ENCODE measurements around the gene RBM25.

DNA sequence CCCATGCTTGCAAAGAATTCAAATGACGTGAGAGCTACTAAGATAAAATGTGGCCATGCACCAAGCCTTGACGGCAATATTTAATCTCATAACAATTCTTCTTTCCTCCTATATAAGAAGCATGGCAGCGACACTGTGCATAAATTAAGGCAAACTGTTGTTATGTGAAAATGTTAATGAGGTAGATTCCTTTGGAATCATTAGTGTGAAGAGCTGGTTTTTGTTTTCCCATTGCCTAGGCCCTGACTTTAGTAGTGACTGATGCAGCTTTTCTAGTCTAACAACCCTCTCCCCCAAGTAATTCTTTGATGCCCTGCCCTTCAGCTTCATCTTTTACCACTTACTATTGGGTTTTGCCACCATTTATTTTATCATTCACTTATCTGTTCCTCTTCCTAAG lies 67.4 kb downstream of the RBM25 start:
- no peak for TF ChIP-seq RARB (CRISPR knock-in tag; IDR thresholded peaks at IDR 0.05)
- TF ChIP-seq ARNTL (CRISPR knock-in tag; IDR thresholded peaks at IDR 0.05; ENCODE audit: borderline replicate concordance, low read depth), result no peak
- TF ChIP-seq, protein P1, sequence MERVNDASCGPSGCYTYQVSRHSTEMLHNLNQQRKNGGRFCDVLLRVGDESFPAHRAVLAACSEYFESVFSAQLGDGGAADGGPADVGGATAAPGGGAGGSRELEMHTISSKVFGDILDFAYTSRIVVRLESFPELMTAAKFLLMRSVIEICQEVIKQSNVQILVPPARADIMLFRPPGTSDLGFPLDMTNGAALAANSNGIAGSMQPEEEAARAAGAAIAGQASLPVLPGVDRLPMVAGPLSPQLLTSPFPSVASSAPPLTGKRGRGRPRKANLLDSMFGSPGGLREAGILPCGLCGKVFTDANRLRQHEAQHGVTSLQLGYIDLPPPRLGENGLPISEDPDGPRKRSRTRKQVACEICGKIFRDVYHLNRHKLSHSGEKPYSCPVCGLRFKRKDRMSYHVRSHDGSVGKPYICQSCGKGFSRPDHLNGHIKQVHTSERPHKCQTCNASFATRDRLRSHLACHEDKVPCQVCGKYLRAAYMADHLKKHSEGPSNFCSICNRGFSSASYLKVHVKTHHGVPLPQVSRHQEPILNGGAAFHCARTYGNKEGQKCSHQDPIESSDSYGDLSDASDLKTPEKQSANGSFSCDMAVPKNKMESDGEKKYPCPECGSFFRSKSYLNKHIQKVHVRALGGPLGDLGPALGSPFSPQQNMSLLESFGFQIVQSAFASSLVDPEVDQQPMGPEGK (CRISPR knock-in tag; IDR thresholded peaks at IDR 0.05; ENCODE audit: borderline replicate concordance), result no peak
- TF ChIP-seq, protein P2, sequence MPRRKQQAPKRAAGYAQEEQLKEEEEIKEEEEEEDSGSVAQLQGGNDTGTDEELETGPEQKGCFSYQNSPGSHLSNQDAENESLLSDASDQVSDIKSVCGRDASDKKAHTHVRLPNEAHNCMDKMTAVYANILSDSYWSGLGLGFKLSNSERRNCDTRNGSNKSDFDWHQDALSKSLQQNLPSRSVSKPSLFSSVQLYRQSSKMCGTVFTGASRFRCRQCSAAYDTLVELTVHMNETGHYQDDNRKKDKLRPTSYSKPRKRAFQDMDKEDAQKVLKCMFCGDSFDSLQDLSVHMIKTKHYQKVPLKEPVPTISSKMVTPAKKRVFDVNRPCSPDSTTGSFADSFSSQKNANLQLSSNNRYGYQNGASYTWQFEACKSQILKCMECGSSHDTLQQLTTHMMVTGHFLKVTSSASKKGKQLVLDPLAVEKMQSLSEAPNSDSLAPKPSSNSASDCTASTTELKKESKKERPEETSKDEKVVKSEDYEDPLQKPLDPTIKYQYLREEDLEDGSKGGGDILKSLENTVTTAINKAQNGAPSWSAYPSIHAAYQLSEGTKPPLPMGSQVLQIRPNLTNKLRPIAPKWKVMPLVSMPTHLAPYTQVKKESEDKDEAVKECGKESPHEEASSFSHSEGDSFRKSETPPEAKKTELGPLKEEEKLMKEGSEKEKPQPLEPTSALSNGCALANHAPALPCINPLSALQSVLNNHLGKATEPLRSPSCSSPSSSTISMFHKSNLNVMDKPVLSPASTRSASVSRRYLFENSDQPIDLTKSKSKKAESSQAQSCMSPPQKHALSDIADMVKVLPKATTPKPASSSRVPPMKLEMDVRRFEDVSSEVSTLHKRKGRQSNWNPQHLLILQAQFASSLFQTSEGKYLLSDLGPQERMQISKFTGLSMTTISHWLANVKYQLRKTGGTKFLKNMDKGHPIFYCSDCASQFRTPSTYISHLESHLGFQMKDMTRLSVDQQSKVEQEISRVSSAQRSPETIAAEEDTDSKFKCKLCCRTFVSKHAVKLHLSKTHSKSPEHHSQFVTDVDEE (CRISPR knock-in tag; IDR thresholded peaks at IDR 0.05), result no peak
- TF ChIP-seq, protein P3, sequence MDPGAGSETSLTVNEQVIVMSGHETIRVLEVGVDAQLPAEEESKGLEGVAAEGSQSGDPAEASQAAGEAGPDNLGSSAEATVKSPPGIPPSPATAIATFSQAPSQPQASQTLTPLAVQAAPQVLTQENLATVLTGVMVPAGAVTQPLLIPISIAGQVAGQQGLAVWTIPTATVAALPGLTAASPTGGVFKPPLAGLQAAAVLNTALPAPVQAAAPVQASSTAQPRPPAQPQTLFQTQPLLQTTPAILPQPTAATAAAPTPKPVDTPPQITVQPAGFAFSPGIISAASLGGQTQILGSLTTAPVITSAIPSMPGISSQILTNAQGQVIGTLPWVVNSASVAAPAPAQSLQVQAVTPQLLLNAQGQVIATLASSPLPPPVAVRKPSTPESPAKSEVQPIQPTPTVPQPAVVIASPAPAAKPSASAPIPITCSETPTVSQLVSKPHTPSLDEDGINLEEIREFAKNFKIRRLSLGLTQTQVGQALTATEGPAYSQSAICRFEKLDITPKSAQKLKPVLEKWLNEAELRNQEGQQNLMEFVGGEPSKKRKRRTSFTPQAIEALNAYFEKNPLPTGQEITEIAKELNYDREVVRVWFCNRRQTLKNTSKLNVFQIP (CRISPR knock-in tag; IDR thresholded peaks at IDR 0.05; ENCODE audit: borderline replicate concordance, low read depth), result no peak
- no peak for TF ChIP-seq ESRRG (CRISPR knock-in tag; IDR thresholded peaks at IDR 0.05)
- TF ChIP-seq ZFP30 (CRISPR knock-in tag; IDR thresholded peaks at IDR 0.05), result no peak
- no peak for TF ChIP-seq GLIS3 (CRISPR knock-in tag; IDR thresholded peaks at IDR 0.05)
- no peak for TF ChIP-seq SNAI2 (CRISPR knock-in tag; IDR thresholded peaks at IDR 0.05)

All from SK-N-SH treated with all-trans-retinoic acid at 6 μM for 48 hours (cell line).